Stimulated activated naive B cell treated with anti-CD40 and anti-IgM and Interleukin-4, amounts not matched to agents 10 μg/mL and 1 μg/mL and 100 μg/mL, for 72 hours (primary cell): ENCODE measurements around the gene QSOX2.
A peak's percentile ranks its signal among the peaks of the same experiment; 100 is the strongest.

Source experiments
- ATAC-seq, 2 donors: fragments of 150-1000 bp; cut with Tn5 transposase; replicated peaks; 2 replicates each; pipeline ENCODE4 v1.10.0; 2021; ENCODE audit warnings: moderate library complexity in 1 of 2
- DNase-seq: peaks from one replicate; pipeline ENCODE4 v3.0.0; 2021
- H3K27ac Mint-ChIP-seq: one replicate; pipeline ENCODE4 v1.8.0; 2022; ENCODE audit warnings: mild to moderate bottlenecking, mixed read lengths
- H3K27me3 Mint-ChIP-seq, 2 donors: one replicate each; pipeline ENCODE4 v1.8.0; 2022; ENCODE audit warnings: mixed read lengths in 2 of 2
- H3K36me3 Mint-ChIP-seq, 2 donors: one replicate each; pipeline ENCODE4 v1.8.0; 2022; ENCODE audit warnings: mixed read lengths in 2 of 2, mild to moderate bottlenecking in 1 of 2
- H3K4me1 Mint-ChIP-seq, 2 donors: one replicate each; pipeline ENCODE4 v1.8.0; 2022; ENCODE audit warnings: mixed read lengths in 2 of 2, mild to moderate bottlenecking in 1 of 2
- H3K4me3 Mint-ChIP-seq, 2 donors: one replicate each; pipeline ENCODE4 v1.8.0; 2022; ENCODE audit warnings: mild to moderate bottlenecking in 2 of 2, mixed read lengths in 2 of 2, moderate library complexity in 1 of 2
- H3K9me3 Mint-ChIP-seq, 2 donors: one replicate each; pipeline ENCODE4 v1.8.0; 2022; ENCODE audit warnings: mixed read lengths in 2 of 2, mild to moderate bottlenecking in 1 of 2

The QSOX2 gene

GRCh38 chr9:136264031-136264430 lies 18.4 kb upstream of the QSOX2 start:
- Mint-ChIP-seq H3K27ac (no peak overlapping the region), H3K4me3 (no peak overlapping the region), H3K4me1 (peaks cover 5 to 14% of the 10 kb centered on the region in 2 donors), H3K36me3 (no peaks in the 10 kb centered on the region), H3K27me3 (peaks cover 5 to 7% of the 10 kb centered on the region in 2 donors), H3K9me3 (no peaks in the 10 kb centered on the region)
- no peak for ATAC-seq
- DNase-seq = no peak

GRCh38 chr9:136262671-136263178 lies 17.1 kb upstream of the QSOX2 start:
- Mint-ChIP-seq H3K4me1 (peaks cover 2 to 9% of the 10 kb centered on the region in 2 donors), H3K9me3 (no peaks in the 10 kb centered on the region), H3K36me3 (no peaks in the 10 kb centered on the region), H3K27ac (no peak overlapping the region), H3K27me3 (peaks cover 4 to 15% of the 10 kb centered on the region in 2 donors), H3K4me3 (no peak overlapping the region)
- DNase-seq = no peak
- ATAC-seq = no peak

- peaks cover 0 to 5% of the 10 kb centered on the region in 2 donors for H3K4me1 Mint-ChIP-seq
- H3K9me3 Mint-ChIP-seq = no peaks in the 10 kb centered on the region
- no peak overlapping the region for H3K4me3 Mint-ChIP-seq
- no peak overlapping the region for H3K27ac Mint-ChIP-seq
- H3K27me3 Mint-ChIP-seq = peaks cover 4 to 15% of the 10 kb centered on the region in 2 donors
- ATAC-seq = no peak
- DNase-seq = no peak
- no peaks in the 10 kb centered on the region for H3K36me3 Mint-ChIP-seq
Observed at GRCh38 chr9:136261686-136262430, 16.2 kb upstream of the QSOX2 start.

GRCh38 chr9:136260936-136261472 lies 15.4 kb upstream of the QSOX2 start:
- H3K9me3 Mint-ChIP-seq = no peaks in the 10 kb centered on the region
- ATAC-seq = no peak
- H3K4me1 Mint-ChIP-seq = no peaks in the 10 kb centered on the region
- no peak overlapping the region for H3K27ac Mint-ChIP-seq
- no peaks in the 10 kb centered on the region for H3K36me3 Mint-ChIP-seq
- no peak overlapping the region for H3K4me3 Mint-ChIP-seq
- no peak for DNase-seq
- H3K27me3 Mint-ChIP-seq = peaks cover 4 to 15% of the 10 kb centered on the region in 2 donors

- Mint-ChIP-seq H3K4me3 (no peak overlapping the region), H3K4me1 (no peaks in the 10 kb centered on the region), H3K9me3 (no peaks in the 10 kb centered on the region), H3K36me3 (no peaks in the 10 kb centered on the region), H3K27ac (no peak overlapping the region), H3K27me3 (peaks cover 4 to 16% of the 10 kb centered on the region in 2 donors)
- DNase-seq (no peak), ATAC-seq (no peak)
Observed at GRCh38 chr9:136260521-136260920, 14.9 kb upstream of the QSOX2 start.

- Mint-ChIP-seq H3K27me3 (peaks cover 8 to 20% of the 10 kb centered on the region in 2 donors), H3K4me1 (peaks cover 0 to 2% of the 10 kb centered on the region in 2 donors), H3K36me3 (no peaks in the 10 kb centered on the region), H3K4me3 (no peak overlapping the region), H3K27ac (no peak overlapping the region), H3K9me3 (no peaks in the 10 kb centered on the region)
- DNase-seq (no peak), ATAC-seq (no peak)
Observed at GRCh38 chr9:136259836-136260235, 14.2 kb upstream of the QSOX2 start.

GRCh38 chr9:136259517-136259813 lies 13.9 kb upstream of the QSOX2 start:
- H3K27ac Mint-ChIP-seq = no peak overlapping the region
- ATAC-seq = no peak

GRCh38 chr9:136258786-136259516 lies 13.3 kb upstream of the QSOX2 start:
- no peak overlapping the region for H3K4me3 Mint-ChIP-seq

More at GRCh38 chr9:136259517-136259813, 13.9 kb upstream of the QSOX2 start:
- Mint-ChIP-seq H3K4me1 (peaks cover 0 to 2% of the 10 kb centered on the region in 2 donors), H3K27me3 (peaks cover 12 to 20% of the 10 kb centered on the region in 2 donors), H3K4me3 (no peak overlapping the region), H3K9me3 (no peaks in the 10 kb centered on the region), H3K36me3 (no peaks in the 10 kb centered on the region)
- DNase-seq = no peak

GRCh38 chr9:136258299-136258625 lies 12.7 kb upstream of the QSOX2 start:
- no peak overlapping the region for H3K27ac Mint-ChIP-seq
- no peak for ATAC-seq
- DNase-seq = no peak
- H3K9me3 Mint-ChIP-seq = no peaks in the 10 kb centered on the region
- H3K27me3 Mint-ChIP-seq = peaks cover 16 to 24% of the 10 kb centered on the region in 2 donors
- H3K4me1 Mint-ChIP-seq = peaks cover 0 to 2% of the 10 kb centered on the region in 2 donors
- H3K36me3 Mint-ChIP-seq = no peaks in the 10 kb centered on the region
- H3K4me3 Mint-ChIP-seq = no peak overlapping the region

More at GRCh38 chr9:136258786-136259516, 13.3 kb upstream of the QSOX2 start:
- ATAC-seq (no peak), DNase-seq (no peak)
- Mint-ChIP-seq H3K4me1 (peaks cover 0 to 2% of the 10 kb centered on the region in 2 donors), H3K9me3 (no peaks in the 10 kb centered on the region), H3K36me3 (no peaks in the 10 kb centered on the region), H3K27me3 (peaks cover 13 to 20% of the 10 kb centered on the region in 2 donors), H3K27ac (no peak overlapping the region)

GRCh38 chr9:136257381-136258298 lies 12.0 kb upstream of the QSOX2 start:
- Mint-ChIP-seq H3K4me3 (no peak overlapping the region), H3K36me3 (no peaks in the 10 kb centered on the region), H3K9me3 (no peaks in the 10 kb centered on the region), H3K4me1 (peaks cover 0 to 2% of the 10 kb centered on the region in 2 donors), H3K27me3 (peaks cover 19 to 27% of the 10 kb centered on the region in 2 donors), H3K27ac (no peak overlapping the region)
- no peak for ATAC-seq
- DNase-seq = no peak

- Mint-ChIP-seq H3K9me3 (no peaks in the 10 kb centered on the region), H3K27ac (no peak overlapping the region), H3K27me3 (peaks cover 19 to 27% of the 10 kb centered on the region in 2 donors), H3K4me1 (peaks cover 0 to 2% of the 10 kb centered on the region in 2 donors), H3K36me3 (no peaks in the 10 kb centered on the region), H3K4me3 (no peak overlapping the region)
- ATAC-seq (peak in 1 of 2 donors; percentile 52), DNase-seq (no peak)
Observed at GRCh38 chr9:136255896-136256890, 10.6 kb upstream of the QSOX2 start.

- Mint-ChIP-seq H3K36me3 (no peaks in the 10 kb centered on the region), H3K27me3 (peaks cover 15 to 22% of the 10 kb centered on the region in 2 donors), H3K4me1 (peaks cover 0 to 2% of the 10 kb centered on the region in 2 donors), H3K27ac (no peak overlapping the region), H3K9me3 (no peaks in the 10 kb centered on the region), H3K4me3 (no peak overlapping the region)
- DNase-seq = no peak
- no peak for ATAC-seq
Observed at GRCh38 chr9:136255166-136255538, 9.5 kb upstream of the QSOX2 start.
